Urinary bladder (tissue), 4 donors: Measurements from ENCODE around the gene ERC2. TPM values are rescaled to one million over a fixed set of nuclear protein-coding genes. Genes with fewer than 3 reads are reported as not detected.

ENCODE experiments used
- DNase-seq: peaks from one replicate; pipeline ENCODE4 v3.0.0-alpha.2; 2015; ENCODE audit errors: extremely low spot score
- H3K27ac ChIP-seq: one replicate; pipeline ENCODE4 v1.5.1; 2013; ENCODE audit warnings: low read depth, mild to moderate bottlenecking, moderate library complexity
- H3K36me3 ChIP-seq: one replicate; pipeline ENCODE4 v1.6.1; 2013; ENCODE audit warnings: mild to moderate bottlenecking, moderate library complexity; ENCODE audit not compliant: insufficient read depth
- H3K4me1 ChIP-seq: one replicate; pipeline ENCODE4 v1.6.1; 2013; ENCODE audit warnings: mild to moderate bottlenecking, moderate library complexity; ENCODE audit not compliant: insufficient read depth
- H3K4me3 ChIP-seq: one replicate; pipeline ENCODE4 v1.5.1; 2013; ENCODE audit warnings: low read depth, low read length
- WGBS: extraction: QIAGEN DNeasy Blood & Tissue Kit; methylation state at CpG from one replicate; pipeline ENCODE4 v1.1.7; 2013; 5-methylcytosine and 5-hydroxymethylcytosine counted together
- polyA plus RNA-seq: library from polyadenylated mRNA; stranded (reverse); fragments of 200-250 nt; gene quantifications from one replicate; pipeline ENCODE4 v1.2.3, GENCODE V29; 2013
- total RNA-seq: library from RNA; depleted of rRNA; stranded (reverse); fragments of >200 nt; gene quantifications from one replicate; pipeline ENCODE4 v1.2.3, GENCODE V29; 2014
- donor health status: healthy with polysubstance abuse.
- donor health status: healthy.

Gene ERC2
- total and polyA plus RNA-seq, 2 donors, result 0.49 to 3.0 TPM

DNA sequence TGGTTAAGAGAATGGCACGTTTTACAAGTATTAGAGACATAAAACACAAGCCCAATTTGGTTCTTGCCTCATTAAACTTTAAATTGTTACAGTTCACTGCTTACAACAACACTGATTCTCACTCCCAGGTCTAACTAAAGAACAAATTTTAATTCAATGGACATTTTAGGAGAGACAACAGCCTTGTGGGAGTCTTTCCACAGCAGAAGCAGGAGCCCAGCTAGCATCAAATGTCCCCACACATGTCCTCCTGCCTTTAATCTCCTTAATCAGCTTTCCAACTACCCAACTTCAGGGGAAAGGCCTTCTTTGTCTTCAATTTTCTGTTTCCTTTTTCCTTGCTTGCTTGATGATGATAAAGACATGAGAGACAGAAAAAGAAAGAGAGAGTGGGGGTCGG, 693.4 kb downstream of the ERC2 start:
- Histone ChIP-seq H3K4me1 (no peaks in the 10 kb centered on the region), H3K27ac (no peak overlapping the region), H3K36me3 (no peaks in the 10 kb centered on the region), H3K4me3 (no peak overlapping the region)
- DNase-seq, result no peak
- 88% methylated on average over 2 of the region's 2 CpGs for WGBS

DNA sequence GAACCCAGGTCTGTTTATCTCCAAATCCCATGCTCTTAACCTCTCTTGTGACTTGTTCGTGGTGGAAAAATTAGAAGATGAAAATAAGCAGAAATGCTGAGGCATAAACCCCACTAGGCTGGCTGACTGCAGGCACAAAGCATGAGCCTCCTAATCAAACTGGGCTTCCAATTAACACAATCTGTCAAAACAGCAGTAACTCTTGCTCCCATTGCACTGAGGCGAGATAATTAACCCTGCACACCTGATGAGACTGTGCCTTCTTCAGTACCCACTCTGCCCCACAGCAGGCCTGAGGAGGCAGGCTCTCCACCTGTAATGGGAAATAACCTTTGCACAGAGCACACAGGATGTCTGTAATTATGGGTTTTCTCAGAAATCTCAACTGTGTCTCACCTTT, 696.8 kb downstream of the ERC2 start:
- WGBS, result 92% methylated on average over 2 of the region's 2 CpGs
- Histone ChIP-seq H3K4me3 (no peak overlapping the region), H3K4me1 (no peaks in the 10 kb centered on the region), H3K36me3 (no peaks in the 10 kb centered on the region), H3K27ac (no peak overlapping the region)
- no peak for DNase-seq

- H3K36me3 ChIP-seq, result no peaks in the 10 kb centered on the region
- no peaks in the 10 kb centered on the region for H3K4me1 ChIP-seq
- DNase-seq, result no peak
- 83% methylated on average over 1 of the region's 1 CpG for WGBS
- no peak overlapping the region for H3K27ac ChIP-seq
- H3K4me3 ChIP-seq, result no peak overlapping the region
Measured at GRCh38 chr3:55770077-55770476, 698.2 kb downstream of the ERC2 start.

DNA sequence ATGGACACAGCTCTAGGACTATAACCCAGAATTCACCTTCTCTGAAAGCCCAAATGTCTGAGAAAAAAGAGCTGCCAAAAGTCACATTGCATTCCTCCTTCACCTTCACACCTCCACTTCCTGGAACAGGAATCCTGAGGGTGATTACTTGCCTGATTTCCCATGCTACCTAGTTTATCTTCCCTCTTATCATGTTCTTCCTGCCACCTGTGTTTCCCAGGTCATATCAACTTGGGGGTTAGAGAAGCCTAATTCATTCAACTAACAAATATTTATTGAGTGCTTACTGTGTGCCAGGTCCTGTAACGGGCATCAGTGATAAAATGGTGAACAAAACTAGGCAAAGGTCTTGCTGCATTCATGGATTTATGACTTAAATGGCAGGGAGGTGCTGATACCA, 701.5 kb downstream of the ERC2 start:
- no peak for DNase-seq
- no peaks in the 10 kb centered on the region for H3K36me3 ChIP-seq
- no peak overlapping the region for H3K27ac ChIP-seq
- no peak overlapping the region for H3K4me3 ChIP-seq
- no peaks in the 10 kb centered on the region for H3K4me1 ChIP-seq
- 0% methylated on average over 1 of the region's 1 CpG for WGBS

DNA sequence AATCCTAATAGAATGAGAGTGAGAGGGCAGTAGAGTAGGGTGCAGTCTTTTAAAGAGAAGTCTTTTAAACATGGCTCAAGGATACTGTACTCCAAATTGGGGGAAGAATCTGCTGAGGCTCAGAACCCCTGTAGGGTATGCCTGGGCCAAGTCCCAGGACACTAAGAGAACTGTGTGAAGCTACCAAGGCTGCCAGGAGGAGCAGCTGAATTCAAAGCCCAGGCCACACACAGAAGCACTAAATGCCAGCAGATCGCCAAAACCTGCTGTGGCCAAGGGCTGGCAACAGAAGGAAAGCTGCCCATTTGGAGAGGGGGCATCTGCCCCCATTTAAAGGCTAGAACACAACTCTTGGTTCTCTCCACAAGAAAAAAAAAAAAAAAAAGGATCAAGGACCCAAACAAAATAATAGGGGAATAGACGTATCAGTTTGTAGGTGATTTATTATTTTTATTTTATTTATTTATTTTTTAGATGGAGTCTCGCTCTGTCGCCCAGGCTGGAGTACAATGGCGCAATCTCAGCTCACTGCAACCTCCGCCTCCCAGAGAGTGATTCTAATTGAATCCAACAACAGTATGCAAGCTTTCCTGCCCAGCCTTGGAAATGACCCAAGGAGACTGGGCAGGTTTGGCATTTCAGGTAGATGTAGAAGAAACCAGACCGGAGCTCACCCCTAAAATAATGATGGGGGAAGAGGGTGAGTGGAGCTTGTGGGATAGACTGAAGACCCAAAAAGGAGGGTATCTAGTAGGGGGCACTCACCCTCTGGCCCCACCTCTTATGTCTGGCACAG, 702.2 kb downstream of the ERC2 start:
- 97% methylated on average over 7 of the region's 7 CpGs for whole genome bisulfite sequencing
- Histone ChIP-seq H3K27ac (no peak overlapping the region), H3K36me3 (no peaks in the 10 kb centered on the region), H3K4me3 (no peak overlapping the region), H3K4me1 (no peaks in the 10 kb centered on the region)
- no peak for DNase-seq

DNA sequence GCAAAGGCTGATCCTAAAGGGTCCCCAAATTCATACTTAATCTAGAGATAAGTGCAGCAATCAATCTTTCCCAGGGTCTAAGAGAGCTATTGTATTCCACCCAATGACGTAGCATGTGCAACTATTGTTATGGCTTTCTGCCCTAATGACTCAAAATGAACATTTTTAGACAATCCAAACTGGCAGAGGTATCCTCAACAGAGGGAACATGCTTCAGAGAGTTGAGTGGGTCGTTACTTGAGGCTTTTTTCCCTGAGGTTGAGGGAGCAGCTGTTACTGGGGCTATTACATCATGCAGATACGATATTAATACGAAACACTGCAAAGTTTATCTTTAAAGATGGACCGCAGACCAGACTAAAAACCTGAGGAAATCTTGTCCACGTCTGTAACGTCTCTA, 702.9 kb downstream of the ERC2 start:
- Histone ChIP-seq H3K4me1 (no peaks in the 10 kb centered on the region), H3K36me3 (no peaks in the 10 kb centered on the region), H3K4me3 (no peak overlapping the region), H3K27ac (no peak overlapping the region)
- no peak for DNase-seq
- 80% methylated on average over 7 of the region's 7 CpGs for WGBS

DNA sequence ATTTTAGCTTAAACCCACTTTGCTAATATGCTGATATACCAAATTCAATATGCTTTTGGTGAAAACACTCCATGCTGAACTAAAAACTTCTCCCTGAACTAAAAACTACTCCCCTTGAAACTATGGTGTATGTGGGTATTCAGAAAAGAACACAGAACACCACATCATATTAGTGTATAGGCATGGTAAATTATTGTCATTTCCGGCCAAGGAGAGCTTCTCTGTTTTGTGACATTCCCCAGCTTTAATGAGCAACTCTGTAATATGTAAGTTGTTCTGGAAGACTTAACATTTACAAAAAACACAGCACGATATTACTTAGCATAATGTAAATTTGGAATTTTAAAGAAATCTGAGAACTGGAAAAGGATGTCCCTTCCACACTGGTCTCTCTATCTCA, 711.3 kb downstream of the ERC2 start:
- WGBS, result 85% methylated on average over 2 of the region's 2 CpGs
- Histone ChIP-seq H3K4me3 (no peak overlapping the region), H3K27ac (no peak overlapping the region), H3K36me3 (no peaks in the 10 kb centered on the region), H3K4me1 (no peaks in the 10 kb centered on the region)
- DNase-seq, result no peak

- WGBS, result 61% methylated on average over 9 of the region's 9 CpGs
Measured at GRCh38 chr3:55755516-55756205, 712.6 kb downstream of the ERC2 start.

GRCh38 chr3:55752911-55753310, 715.4 kb downstream of the ERC2 start:
- Histone ChIP-seq H3K4me3 (no peak overlapping the region), H3K36me3 (no peaks in the 10 kb centered on the region), H3K4me1 (no peaks in the 10 kb centered on the region), H3K27ac (no peak overlapping the region)
- no peak for DNase-seq
- 82% methylated on average over 5 of the region's 5 CpGs for WGBS

More at GRCh38 chr3:55755516-55756205, 712.6 kb downstream of the ERC2 start:
- DNase-seq, result no peak
- H3K36me3 ChIP-seq, result no peaks in the 10 kb centered on the region
- H3K27ac ChIP-seq, result no peak overlapping the region
- no peak overlapping the region for H3K4me3 ChIP-seq
- no peaks in the 10 kb centered on the region for H3K4me1 ChIP-seq

DNA sequence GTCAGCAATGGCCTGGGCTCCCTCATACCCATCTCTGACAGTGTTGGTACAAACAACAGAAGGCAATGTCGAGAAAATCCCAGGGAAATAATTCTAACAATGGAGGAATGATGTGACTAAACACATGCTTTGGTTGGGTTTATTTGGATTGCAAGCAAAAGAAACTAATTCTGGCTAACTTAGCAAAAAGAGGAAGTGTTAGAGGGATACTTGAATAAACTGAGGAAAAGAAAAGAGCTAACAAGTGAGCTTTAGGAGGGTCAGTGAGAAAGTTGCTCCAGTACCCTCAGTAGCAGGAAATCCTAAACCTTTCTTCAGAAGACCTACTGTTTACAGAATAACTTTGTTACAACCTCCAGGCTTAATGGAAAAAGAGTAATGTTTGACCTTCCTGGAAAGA, 716.5 kb downstream of the ERC2 start:
- no peak for DNase-seq
- WGBS, result 81% methylated on average over 1 of the region's 1 CpG
- Histone ChIP-seq H3K36me3 (no peaks in the 10 kb centered on the region), H3K27ac (no peak overlapping the region), H3K4me1 (no peaks in the 10 kb centered on the region), H3K4me3 (no peak overlapping the region)

DNA sequence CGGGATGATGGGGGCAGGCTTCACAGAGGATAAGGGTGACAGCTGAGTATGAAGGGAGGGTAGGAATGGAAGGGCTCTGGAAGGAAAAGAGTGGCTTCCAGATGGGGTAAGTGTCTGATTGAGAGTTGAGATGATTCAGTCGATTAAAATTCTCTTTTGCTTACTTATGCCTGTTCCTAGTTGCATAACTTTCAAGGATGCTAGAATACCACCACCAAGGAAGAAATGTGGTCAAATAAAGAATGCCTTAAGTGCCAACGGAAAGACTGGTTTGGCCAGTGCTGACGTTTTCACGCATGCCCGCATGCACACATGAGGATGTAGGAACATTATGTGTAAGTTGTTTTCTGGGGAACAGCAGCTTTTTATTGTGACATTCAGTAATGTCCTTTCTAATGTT, 717.7 kb downstream of the ERC2 start:
- Histone ChIP-seq H3K36me3 (no peaks in the 10 kb centered on the region), H3K27ac (no peak overlapping the region), H3K4me3 (no peak overlapping the region), H3K4me1 (no peaks in the 10 kb centered on the region)
- no peak for DNase-seq
- WGBS, result 84% methylated on average over 6 of the region's 6 CpGs

DNA sequence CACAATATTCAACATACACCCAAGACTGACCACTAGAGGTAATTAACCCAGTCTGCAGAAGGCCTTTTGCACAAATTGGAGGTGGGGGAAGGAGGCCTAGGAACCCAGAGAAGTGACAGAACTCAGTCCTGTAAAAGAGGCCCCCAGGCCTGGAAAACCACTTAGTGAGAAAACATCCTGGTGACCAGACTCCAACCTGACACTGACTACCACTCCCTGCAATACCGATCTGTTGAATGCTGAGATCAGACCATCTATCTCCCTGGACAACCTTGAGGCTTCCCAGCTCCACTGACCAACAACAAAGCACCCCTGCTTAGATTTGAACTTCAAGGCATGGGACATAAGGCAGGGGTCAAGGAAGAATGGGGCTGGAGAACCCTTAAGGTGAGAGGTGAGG, 719.2 kb downstream of the ERC2 start:
- Histone ChIP-seq H3K27ac (no peak overlapping the region), H3K4me3 (no peak overlapping the region), H3K4me1 (no peaks in the 10 kb centered on the region), H3K36me3 (no peaks in the 10 kb centered on the region)
- WGBS, result 94% methylated on average over 1 of the region's 1 CpG
- no peak for DNase-seq

DNA sequence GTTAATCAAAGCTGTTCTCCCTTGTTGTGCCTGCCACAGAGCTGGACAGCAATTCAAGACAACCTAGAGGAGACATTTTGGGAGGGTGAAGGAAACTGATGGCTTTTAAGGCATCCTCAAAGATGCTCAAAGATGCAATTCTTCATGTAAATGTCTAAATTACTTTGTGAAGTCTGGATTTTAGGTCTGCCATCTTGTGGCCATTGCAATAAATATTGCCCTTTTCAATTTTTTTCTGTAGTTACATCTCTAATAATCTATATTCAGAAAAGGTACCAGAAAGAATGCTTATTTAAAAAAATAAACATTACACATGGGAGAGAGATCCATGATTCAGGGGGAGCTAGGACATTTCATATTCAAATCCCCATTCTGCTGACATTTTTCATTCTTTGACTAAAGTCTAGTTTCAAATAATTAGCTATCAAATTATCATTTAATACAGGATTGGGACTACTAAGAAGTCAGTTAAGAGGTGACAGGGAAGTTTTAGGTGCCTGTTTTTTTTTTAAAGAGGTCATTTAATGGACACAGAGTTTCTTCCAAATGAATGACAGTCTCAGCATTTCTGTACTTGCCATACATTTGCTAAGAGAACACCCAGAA, 721.4 kb downstream of the ERC2 start:
- Histone ChIP-seq H3K4me1 (no peaks in the 10 kb centered on the region), H3K36me3 (no peaks in the 10 kb centered on the region), H3K27ac (no peak overlapping the region), H3K4me3 (no peak overlapping the region)
- DNase-seq, result no peak

DNA sequence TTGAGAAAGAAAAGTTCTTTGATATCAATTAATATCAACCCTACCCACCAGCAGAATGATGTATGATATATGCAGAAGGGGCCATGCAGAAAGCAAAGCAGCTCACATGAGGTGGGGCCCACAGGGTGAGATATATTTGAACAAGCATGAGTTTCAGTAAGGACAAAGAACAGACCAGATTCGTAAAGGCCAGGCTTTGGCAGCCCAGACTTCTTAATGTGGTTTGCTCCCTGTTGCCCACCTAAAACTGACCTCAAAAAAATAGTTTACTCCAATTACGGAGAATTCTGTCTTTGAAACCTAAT, 725.5 kb downstream of the ERC2 start:
- H3K27ac ChIP-seq, result no peak overlapping the region
- H3K4me3 ChIP-seq, result no peak overlapping the region
- 88% methylated on average over 2 of the region's 2 CpGs for WGBS
- H3K4me1 ChIP-seq, result no peaks in the 10 kb centered on the region
- no peak for DNase-seq
- H3K36me3 ChIP-seq, result no peaks in the 10 kb centered on the region
